B cell (primary cell): ENCODE measurements around the gene C2orf42. TPM values are rescaled to one million over a fixed set of nuclear protein-coding genes. Genes with fewer than 3 reads are reported as not detected.

Experiments
- ATAC-seq: fragments of 200-7000 bp; cut with Tn5 transposase; one replicate; pipeline ENCODE4 v1.10.0; 2021; ENCODE audit warnings: low read depth, mild to moderate bottlenecking, moderate number of reproducible peaks, moderate library complexity
- CTCF ChIA-PET: fragments of 350-600 bp; sonication (Branson Sonifier 250); formaldehyde crosslinking; loops from one replicate; lab custom pipeline; 2021; ENCODE audit warnings: antibody characterized with exemption, inconsistent platforms; lab: Charles Lee
- POLR2A ChIA-PET: fragments of 350-600 bp; sonication (Branson Sonifier 250); formaldehyde crosslinking; loops from one replicate; lab custom pipeline; 2021; ENCODE audit warnings: antibody characterized with exemption; lab: Charles Lee
- DNase-seq: peaks from one replicate; pipeline ENCODE4 v3.0.0; 2013
- H2AFZ ChIP-seq: 2 replicates; pipeline ENCODE4 v1.6.1; 2012; ENCODE audit warnings: mild to moderate bottlenecking, low read depth, low read length; ENCODE audit not compliant: insufficient read depth, poor library complexity, severe bottlenecking
- H3K27ac ChIP-seq, 2 donors: 1 replicate in 1 of 2; 2 replicates in 1 of 2; pipeline ENCODE4 v1.5.1; 2012 to 2013; ENCODE audit warnings: low read length in 2 of 2, mild to moderate bottlenecking in 2 of 2, moderate library complexity in 1 of 2
- H3K27me3 ChIP-seq, 4 experiments: fragments of 200-600 bp in 1 of 4; sonication (generic) in 1 of 4; replicated peaks in 1 of 4; 1 replicate in 2 of 4; 2 replicates in 2 of 4; pipeline versions ENCODE4 v1.6.1 to v1.7.0; 2013 to 2016; ENCODE audit warnings: low read length in 3 of 4, mild to moderate bottlenecking in 2 of 4, mixed read lengths in 1 of 4, moderate library complexity in 1 of 4; ENCODE audit not compliant: insufficient read depth in 4 of 4, control insufficient read depth in 3 of 4; ENCODE audit errors: control extremely low read depth in 1 of 4
- H3K36me3 ChIP-seq, 2 experiments: replicated peaks in 1 of 2; 1 replicate in 1 of 2; 2 replicates in 1 of 2; pipeline versions ENCODE4 v1.6.1 to v1.7.1; 2013; ENCODE audit warnings: low read length in 1 of 2; ENCODE audit not compliant: insufficient read depth in 2 of 2, control insufficient read depth in 1 of 2; ENCODE audit errors: control extremely low read depth in 1 of 2, extremely low read depth in 1 of 2
- H3K4me1 ChIP-seq, 2 donors: fragments of 200-600 bp in 1 of 2; sonication (generic) in 1 of 2; 1 replicate in 1 of 2; 2 replicates in 1 of 2; pipeline versions ENCODE4 v1.5.1 to v1.6.1; 2013 to 2017; ENCODE audit warnings: low read length in 2 of 2; ENCODE audit not compliant: control insufficient read depth in 2 of 2, insufficient read depth in 2 of 2
- H3K4me2 ChIP-seq: replicated peaks from 2 replicates; pipeline ENCODE3; 2012; ENCODE audit warnings: mild to moderate bottlenecking, low read depth, low read length; ENCODE audit not compliant: poor library complexity, severe bottlenecking
- H3K4me3 ChIP-seq, 5 experiments: fragments of 200-600 bp in 1 of 5; sonication (generic) in 1 of 5; 1 replicate in 3 of 5; 2 replicates in 2 of 5; pipeline versions ENCODE4 v1.5.1 to v1.7.0; 2011 to 2016; ENCODE audit warnings: low read length in 4 of 5, mild to moderate bottlenecking in 4 of 5, low read depth in 2 of 5, control low read depth in 1 of 5, moderate library complexity in 1 of 5; ENCODE audit not compliant: insufficient read depth in 1 of 5; ENCODE audit errors: control extremely low read depth in 1 of 5, extremely low read depth in 1 of 5
- H3K79me2 ChIP-seq: fragments of 200-600 bp; sonication (generic); one replicate; pipeline ENCODE4 v1.6.0; 2016; ENCODE audit warnings: low read length; ENCODE audit not compliant: control insufficient read depth, insufficient read depth
- H3K9ac ChIP-seq: fragments of 200-600 bp; sonication (generic); 2 replicates; pipeline ENCODE4 v1.6.1; 2017; ENCODE audit warnings: mild to moderate bottlenecking, low read length, moderate library complexity
- H3K9me3 ChIP-seq, 3 donors: one replicate each; pipeline versions ENCODE4 v1.6.1 to v1.7.1; 2013; ENCODE audit warnings: low read length in 2 of 3; ENCODE audit not compliant: control insufficient read depth in 2 of 3, insufficient read depth in 1 of 3; ENCODE audit errors: control extremely low read depth in 1 of 3
- H4K20me1 ChIP-seq: 2 replicates; pipeline ENCODE4 v1.6.0; 2012; ENCODE audit warnings: mild to moderate bottlenecking, low read length; ENCODE audit not compliant: insufficient read depth, control insufficient read depth, poor library complexity, severe bottlenecking
- H3K27ac Mint-ChIP-seq: one replicate; pipeline ENCODE4 v1.8.0; 2021; ENCODE audit warnings: mixed read lengths
- H3K27me3 Mint-ChIP-seq: one replicate; pipeline ENCODE4 v1.8.0; 2021; ENCODE audit warnings: mixed read lengths
- H3K4me1 Mint-ChIP-seq: one replicate; pipeline ENCODE4 v1.8.0; 2021; ENCODE audit warnings: mixed read lengths
- H3K4me3 Mint-ChIP-seq: one replicate; pipeline ENCODE4 v1.8.0; 2021; ENCODE audit warnings: mixed read lengths
- H3K9me3 Mint-ChIP-seq: one replicate; pipeline ENCODE4 v1.8.0; 2022; ENCODE audit warnings: mixed read lengths; ENCODE audit not compliant: insufficient read depth
- EZH2 ChIP-seq: IDR thresholded peaks from 2 replicates; pipeline ENCODE4 v1.6.1; 2012; ENCODE audit warnings: borderline replicate concordance, low read depth, mild to moderate bottlenecking, moderate library complexity, low read length; ENCODE audit not compliant: insufficient read depth, poor library complexity, severe bottlenecking
- WGBS: methylation state at CpG from one replicate; pipeline ENCODE4 v1.1.5; 2013; ENCODE audit warnings: missing lambda C conversion rate; ENCODE audit not compliant: insufficient coverage; 5-methylcytosine and 5-hydroxymethylcytosine counted together
- intact Hi-C: fragments of 100-400 bp; cut with micrococcal nuclease; formaldehyde crosslinking; loops from one replicate; pipeline ENCODE4 v1.10.0; 2022
- polyA plus RNA-seq: library from polyadenylated mRNA; depleted of rRNA; stranded (reverse); fragments of >200 nt; gene quantifications from 2 replicates; pipeline ENCODE4 v1.2.3, GENCODE V29; 2012
- total RNA-seq, 2 donors: library from RNA; stranded (reverse); fragments of 120-200 nt in 1 of 2; gene quantifications; 1 replicate in 1 of 2; 2 replicates in 1 of 2; pipeline versions ENCODE4 v1.2.3 to v1.2.4, GENCODE V29; 2013 to 2022
- TF ChIP-seq, protein P1 (sequence below): fragments of 200-600 bp; IDR thresholded peaks from one replicate; pipeline ENCODE4 v1.8.0; 2022; ENCODE audit warnings: antibody characterized with exemption, mild to moderate bottlenecking

Gene C2orf42
- total and polyA plus RNA-seq, 2 donors (not counting 1 experiment from before 2014, with no cell fraction given): 13.0 to 42.9 TPM

DNA sequence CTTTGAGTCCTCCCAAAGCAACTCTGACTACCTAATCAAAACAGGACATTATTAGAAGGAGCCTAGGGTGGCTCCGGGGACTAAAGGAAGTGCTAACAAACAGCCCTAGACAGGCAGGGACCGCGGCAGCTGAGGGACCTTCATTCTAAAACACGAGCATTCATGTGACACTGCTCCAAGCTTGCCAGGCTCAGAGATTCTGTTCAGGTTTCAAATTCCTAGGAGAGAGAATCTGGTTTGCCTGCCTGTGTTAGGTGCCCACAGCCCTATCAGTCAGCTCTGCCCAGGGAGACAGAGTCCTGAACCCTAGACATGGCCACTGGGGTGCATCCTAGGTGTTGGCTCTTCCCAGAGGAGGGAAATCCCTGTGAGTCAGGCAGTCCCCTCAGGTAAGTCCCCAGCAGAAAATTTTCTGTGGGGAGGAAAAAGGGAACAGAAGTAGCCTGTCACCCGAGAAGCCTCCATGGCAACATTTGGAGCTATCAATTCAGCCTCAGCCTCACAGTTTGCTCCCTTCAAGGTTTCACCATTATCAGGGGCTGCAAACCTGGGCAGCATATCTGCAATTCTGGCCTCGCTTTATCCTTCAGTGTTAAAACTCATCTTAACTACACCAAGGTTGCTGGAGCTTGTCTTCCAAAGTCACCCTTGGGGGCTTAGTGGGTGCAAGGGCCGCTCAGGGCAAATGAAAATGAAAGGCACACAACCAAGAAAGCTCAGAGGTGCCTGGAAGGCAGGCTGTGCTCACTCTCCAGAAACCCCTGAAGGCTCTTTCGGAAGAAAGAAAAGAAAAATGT, 75.0 kb downstream of the C2orf42 start:
- no peaks in the 10 kb centered on the region for H3K27me3 Mint-ChIP-seq
- H3K79me2 ChIP-seq: no peaks in the 10 kb centered on the region
- H3K4me3 Mint-ChIP-seq: peak overlapping the region; percentile 65
- peaks cover 38% of the 10 kb centered on the region for H3K4me1 Mint-ChIP-seq
- no peaks in the 10 kb centered on the region for H3K9me3 Mint-ChIP-seq
- intact Hi-C loops: no loop called here
- peak overlapping the region in 1 of 2 donors; percentile 46 for H3K27ac ChIP-seq
- H3K36me3 ChIP-seq: no peaks in the 10 kb centered on the region
- H4K20me1 ChIP-seq: no peaks in the 10 kb centered on the region
- H3K4me3 ChIP-seq: peak overlapping the region in 2 of 5 experiments; percentile 8 to 16
- no peaks in the 10 kb centered on the region for H3K9me3 ChIP-seq
- H3K4me2 ChIP-seq: peak overlapping the region; percentile 61
- peak overlapping the region; percentile 89 for H3K27ac Mint-ChIP-seq
- H2AFZ ChIP-seq: peak overlapping the region; percentile 74
- ChIA-PET POLR2A (interaction anchor here (0.5 to 2.8 kb wide), 10 partner anchors 8 to 47 kb away, joined by 3 to 25 read pairs (median 7); partner anchors contain the start of gene PCBP1), CTCF (interaction anchor here (0.7 to 2.1 kb wide), 5 partner anchors 8 to 24 kb away, joined by 3 to 6 read pairs (median 4); no protein-coding TSS in a partner anchor)
- no peaks in the 10 kb centered on the region for H3K27me3 ChIP-seq
- H3K9ac ChIP-seq: peak overlapping the region; percentile 11
- WGBS: 30% methylated on average over 7 of the region's 8 CpGs
- peak; percentile 57 for DNase-seq
- TF ChIP-seq, protein P1, sequence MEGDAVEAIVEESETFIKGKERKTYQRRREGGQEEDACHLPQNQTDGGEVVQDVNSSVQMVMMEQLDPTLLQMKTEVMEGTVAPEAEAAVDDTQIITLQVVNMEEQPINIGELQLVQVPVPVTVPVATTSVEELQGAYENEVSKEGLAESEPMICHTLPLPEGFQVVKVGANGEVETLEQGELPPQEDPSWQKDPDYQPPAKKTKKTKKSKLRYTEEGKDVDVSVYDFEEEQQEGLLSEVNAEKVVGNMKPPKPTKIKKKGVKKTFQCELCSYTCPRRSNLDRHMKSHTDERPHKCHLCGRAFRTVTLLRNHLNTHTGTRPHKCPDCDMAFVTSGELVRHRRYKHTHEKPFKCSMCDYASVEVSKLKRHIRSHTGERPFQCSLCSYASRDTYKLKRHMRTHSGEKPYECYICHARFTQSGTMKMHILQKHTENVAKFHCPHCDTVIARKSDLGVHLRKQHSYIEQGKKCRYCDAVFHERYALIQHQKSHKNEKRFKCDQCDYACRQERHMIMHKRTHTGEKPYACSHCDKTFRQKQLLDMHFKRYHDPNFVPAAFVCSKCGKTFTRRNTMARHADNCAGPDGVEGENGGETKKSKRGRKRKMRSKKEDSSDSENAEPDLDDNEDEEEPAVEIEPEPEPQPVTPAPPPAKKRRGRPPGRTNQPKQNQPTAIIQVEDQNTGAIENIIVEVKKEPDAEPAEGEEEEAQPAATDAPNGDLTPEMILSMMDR: no peak
- TF ChIP-seq EZH2: no peak
- ATAC-seq: peak; percentile 66
- H3K4me1 ChIP-seq: peaks cover 23 to 44% of the 10 kb centered on the region in 2 donors
